GM21717 (cell line): ENCODE measurements around the gene MSLN.
"Not testable (repeated sequence)": the region's sequence is repeated elsewhere in the genome, so short reads cannot be mapped to it uniquely, and the experiment has no call there.

Experiments
- ATAC-seq: cut with Tn5 transposase; IDR thresholded peaks from one replicate; pipeline ENCODE4 v1.9.1; 2021; ENCODE audit warnings: mild to moderate bottlenecking, moderate library complexity; ENCODE audit not compliant: unreplicated experiment

The MSLN gene

DNA sequence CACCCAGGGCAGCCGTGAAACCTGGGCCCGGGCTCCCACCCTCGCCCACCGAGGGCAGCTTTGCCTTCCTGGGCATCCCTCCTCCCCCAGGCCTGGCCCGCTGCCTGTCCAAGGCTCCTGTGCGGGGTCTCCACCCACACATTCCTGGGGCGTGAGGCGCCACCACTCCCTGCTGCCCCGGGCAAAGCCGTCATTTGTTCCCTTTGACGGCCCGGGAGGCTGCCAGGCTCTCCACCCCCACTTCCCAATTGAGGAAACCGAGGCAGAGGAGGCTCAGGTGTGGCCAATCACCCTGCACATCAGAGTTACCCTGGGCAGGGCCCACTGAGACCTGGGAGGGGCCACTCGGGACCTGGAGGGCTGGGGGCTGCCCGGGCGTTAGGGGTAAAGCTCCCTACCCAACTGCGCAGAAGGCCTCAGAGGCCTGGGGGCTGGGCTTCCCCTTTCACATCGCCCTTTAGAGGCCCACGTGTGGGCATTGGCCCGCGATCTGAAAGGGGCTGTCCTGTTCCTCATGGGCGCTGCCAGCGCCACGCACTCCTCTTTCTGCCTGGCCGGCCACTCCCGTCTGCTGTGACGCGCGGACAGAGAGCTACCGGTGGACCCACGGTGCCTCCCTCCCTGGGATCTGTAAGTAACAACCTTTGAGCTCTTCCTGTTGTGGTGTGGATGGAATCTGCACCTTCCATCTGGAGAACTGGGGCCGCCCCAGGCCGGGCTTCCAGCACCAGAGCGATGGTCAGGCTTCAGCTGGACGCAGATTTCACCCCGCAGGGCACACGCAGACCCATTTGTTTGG lies at the start of gene MSLN:
Gene MSLN (plus strand): TSS at position 190 of the 799 bp plus-strand sequence. CDS start 1,947 bp downstream, outside the sequence.
- ATAC-seq = no peak

DNA sequence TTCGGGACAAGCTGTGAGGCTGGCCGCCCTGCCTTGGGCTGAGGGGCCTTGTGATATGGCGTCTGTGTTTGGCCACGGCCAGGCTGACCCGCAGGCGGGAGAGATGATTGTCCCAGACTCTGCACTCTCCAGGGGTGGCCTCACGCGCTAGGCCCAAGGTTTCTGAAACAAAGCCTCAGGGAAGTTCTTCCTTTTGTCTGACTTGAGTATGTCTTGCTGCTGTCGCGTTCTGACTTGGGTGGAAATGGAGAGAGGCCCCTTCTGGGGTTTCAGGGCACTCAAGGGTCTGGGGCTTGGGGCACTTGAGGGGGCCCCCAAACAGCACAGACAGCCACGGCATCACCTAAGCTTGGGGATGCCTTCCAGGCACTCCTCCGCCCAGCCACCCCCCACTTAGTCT lies 49.5 kb upstream of the MSLN start:
- no peak for ATAC-seq

DNA sequence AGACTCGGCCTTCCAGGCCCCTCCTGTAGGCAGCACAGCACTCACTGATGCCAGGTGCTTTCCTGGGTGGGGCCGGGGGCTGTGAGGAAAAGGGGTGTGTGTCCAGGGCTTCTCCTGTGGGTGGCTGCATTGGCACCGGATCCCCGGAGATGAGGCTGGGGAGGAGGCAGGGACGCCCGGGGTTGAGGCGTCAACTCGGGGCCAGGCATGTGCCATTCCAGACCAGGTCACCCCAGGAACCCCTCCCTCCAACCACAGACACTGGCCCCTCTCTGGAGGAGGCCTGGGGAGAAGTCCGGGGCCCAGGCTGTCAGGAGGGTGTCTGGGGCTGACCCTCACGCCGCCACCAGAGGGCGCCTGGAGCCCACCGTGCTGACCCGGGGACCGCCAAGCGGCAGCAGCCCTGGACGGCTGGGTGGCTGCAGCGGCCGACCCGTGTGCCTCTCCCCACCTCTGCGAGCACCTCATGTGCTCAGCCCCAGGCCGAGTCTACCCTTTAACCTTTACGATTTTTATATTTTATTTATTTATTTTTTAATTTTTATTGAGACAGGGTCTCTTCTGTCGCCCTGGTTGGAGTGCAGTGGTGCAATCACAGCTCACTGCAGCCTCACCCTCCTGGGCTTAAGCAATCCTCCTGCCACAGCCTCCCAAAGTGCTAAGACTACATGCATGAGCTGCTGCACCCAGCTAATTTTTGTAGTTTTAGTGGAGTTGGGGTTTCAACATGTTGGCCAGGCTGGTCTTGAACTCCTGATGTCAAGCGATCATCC lies 48.8 kb upstream of the MSLN start:
- ATAC-seq = no peak

DNA sequence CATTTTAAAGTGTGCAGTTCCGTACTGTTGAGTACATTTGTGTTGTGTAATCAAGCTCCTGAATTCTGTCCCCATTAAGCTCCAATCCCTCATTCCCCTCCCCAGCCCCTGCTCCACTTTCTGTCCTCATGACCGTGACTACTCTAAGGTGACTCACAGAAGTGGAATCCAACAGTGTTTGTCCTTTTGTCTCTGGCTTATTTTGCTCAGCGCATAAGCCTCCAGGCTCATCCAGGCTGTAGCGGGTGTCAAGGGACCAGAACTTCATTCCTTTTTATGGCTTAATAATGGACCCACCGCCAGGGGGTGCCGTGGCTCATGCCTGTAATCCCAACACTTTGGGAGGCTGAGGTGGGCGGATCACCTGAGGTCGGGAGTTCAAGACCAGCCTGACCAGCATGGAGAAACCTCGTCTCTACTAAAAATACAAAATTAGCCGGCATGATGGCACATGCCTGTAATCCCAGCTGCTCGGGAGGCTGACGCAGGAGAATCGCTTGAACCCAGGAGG lies 47.7 kb upstream of the MSLN start:
- not testable (repeated sequence) for ATAC-seq

DNA sequence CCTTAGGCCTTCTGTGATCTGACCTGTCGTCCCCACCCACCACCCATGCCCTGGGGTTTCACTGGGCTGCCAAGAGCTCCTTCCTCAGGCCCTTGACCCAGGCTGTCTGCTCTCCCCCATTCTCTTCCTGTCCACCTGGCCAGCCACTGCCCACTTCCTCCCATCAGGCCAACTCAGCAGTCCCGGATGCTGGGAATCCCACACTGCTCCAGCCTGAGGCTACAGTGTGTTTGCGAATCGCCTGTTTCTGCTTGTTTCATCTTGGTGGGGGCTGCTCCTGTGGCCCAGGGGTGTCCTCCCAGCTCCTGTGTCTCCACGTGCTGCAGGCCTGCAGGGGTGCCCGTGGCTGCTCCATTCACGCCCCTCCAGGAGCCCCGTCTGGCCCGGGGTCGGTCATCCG lies 46.5 kb upstream of the MSLN start:
- no peak for ATAC-seq

DNA sequence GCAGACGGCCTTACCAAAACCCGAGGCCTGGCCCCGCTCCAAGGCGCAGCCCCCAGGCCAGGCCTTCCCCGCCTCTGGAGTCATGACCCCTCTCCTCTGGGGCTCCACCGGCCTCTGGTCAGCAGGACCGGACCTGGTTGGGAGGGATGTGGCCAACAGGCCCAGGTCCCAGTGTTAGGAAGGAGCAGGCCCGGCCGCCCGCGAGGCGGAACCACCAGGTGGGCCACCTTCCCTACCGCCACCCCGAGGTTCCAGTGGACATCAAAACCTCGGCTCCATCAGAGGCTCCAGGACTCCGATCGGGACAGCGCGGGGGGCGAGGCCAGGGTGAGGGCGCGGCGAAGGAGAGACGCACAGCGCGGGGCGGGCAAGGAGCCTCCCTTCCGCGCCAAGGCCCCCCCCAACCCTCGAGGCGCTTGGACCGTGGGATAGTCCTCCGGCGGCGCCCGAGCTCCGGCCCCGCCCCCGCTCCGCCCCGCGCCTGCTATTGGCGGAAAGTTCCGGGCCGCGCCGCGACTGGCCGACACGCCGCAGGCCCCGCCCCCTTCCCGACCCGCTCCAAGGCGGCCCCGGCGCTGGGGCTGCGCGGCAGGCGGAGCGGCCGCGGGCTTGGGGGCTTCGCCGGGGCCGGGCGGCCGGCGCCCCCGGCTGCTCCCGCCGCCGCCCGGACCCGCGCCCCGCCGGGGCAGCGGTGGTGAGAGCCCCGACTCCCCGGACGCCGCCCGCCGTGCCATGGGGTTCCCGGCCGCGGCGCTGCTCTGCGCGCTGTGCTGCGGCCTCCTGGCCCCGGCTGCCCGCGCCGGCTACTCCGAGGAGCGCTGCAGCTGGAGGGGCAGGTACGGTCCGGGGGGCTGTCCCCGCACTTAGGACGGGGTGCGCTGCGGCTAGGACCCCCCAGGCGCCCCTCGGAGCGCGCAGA lies 45.7 kb upstream of the MSLN start, which contains the start of gene METRN:
Gene METRN (plus strand): TSS at position 561 of the 919 bp plus-strand sequence. CDS start 172 bp downstream, at position 733.
- peak; percentile 45 for ATAC-seq

DNA sequence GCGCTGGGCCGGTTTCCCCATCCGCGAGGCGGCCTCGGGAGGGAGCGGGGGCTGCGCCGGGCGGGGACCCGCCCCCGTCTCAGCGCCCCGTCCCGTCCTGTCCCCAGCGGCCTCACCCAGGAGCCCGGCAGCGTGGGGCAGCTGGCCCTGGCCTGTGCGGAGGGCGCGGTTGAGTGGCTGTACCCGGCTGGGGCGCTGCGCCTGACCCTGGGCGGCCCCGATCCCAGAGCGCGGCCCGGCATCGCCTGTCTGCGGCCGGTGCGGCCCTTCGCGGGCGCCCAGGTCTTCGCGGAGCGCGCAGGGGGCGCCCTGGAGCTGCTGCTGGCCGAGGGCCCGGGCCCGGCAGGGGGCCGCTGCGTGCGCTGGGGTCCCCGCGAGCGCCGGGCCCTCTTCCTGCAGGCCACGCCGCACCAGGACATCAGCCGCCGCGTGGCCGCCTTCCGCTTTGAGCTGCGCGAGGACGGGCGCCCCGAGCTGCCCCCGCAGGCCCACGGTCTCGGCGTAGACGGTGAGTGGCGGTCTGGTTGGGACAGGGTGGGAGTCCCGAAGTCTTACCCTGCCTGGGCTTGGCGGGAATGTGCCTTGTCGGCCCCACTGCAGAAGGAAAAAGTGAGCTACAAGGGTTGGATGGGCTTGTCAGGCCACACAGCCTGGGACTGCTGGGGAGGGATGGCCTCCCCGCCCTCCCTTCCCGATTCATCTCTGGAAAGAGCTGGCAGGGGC lies 44.9 kb upstream of the MSLN start:
- ATAC-seq = no peak

GRCh38 chr16:716200-716568 lies 44.4 kb upstream of the MSLN start:
- ATAC-seq = no peak

DNA sequence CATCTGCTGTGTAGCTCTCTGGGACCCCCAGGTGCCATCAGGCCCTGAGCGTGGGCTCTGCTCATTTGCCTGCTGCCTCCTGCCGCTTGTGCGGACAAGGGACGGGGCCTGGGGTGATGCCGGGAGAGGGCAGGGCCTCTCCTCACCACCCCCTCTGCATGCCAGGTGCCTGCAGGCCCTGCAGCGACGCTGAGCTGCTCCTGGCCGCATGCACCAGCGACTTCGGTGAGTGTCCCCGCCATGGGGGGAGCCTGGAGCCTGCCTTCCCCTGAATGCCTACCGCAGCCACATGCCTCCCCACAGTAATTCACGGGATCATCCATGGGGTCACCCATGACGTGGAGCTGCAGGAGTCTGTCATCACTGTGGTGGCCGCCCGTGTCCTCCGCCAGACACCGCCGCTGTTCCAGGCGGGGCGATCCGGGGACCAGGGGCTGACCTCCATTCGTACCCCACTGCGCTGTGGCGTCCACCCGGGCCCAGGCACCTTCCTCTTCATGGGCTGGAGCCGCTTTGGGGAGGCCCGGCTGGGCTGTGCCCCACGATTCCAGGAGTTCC lies 43.7 kb upstream of the MSLN start:
- ATAC-seq = no peak

DNA sequence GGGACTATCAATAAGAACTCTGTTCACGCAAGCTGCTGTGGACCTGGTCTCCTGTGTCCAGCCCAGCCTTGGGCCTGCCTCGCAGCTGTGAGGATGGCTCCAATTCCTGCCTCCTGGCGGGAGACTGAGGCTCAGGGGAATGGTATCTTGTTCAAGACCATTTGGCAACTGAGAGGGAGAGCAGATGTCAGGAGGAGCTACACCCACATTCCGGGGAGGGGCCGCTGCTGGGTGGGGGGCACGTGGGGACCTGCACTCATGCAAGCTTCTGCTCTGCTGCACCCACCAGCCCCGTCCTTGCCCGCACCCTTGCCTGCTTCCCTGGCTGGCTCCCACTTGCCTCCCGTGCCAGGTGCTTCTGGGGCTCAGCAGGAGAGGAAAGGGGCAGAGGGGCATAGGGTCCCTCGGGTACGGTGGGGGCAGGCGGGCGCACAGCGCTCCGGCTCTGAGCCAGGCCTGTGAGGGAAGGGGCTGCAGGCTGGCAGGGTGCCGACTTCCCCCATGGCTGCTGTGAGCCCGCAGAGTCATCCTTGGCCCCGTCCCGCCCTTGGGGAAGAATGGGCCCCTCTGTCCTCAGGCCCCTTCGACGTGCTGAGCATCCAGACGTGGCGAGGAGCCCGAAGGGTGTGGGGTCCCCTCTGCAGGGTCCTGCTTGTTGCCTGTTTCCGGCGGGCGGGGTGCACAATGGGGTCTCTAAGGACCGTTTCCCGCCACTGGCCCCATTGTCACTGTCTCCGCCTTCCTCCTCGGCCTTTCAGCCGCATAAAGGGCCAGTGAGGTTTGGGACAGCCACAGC lies 42.9 kb upstream of the MSLN start:
- no peak for ATAC-seq

- ATAC-seq = no peak
Measured at GRCh38 chr16:718389-718788, 42.1 kb upstream of the MSLN start.

DNA sequence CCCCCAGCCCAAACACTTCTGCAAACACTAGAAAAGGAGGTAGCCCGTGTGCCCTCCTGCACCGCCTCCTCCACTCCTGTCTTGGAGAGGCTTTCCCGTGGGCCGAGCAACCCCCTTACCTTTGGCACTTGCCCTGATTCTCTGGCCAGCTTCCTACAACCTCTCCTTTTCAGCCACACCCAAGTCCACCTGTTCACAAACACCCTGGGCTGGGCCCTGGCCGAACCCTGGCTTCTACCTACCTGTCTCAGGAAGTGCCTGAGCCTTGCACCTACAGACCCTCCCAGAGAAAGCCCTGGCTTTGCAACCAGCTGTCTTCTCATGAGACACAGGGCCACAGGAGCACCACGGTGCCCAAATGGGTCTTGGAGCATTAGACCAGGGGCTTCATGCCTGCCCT lies 41.6 kb upstream of the MSLN start:
- ATAC-seq = no peak

DNA sequence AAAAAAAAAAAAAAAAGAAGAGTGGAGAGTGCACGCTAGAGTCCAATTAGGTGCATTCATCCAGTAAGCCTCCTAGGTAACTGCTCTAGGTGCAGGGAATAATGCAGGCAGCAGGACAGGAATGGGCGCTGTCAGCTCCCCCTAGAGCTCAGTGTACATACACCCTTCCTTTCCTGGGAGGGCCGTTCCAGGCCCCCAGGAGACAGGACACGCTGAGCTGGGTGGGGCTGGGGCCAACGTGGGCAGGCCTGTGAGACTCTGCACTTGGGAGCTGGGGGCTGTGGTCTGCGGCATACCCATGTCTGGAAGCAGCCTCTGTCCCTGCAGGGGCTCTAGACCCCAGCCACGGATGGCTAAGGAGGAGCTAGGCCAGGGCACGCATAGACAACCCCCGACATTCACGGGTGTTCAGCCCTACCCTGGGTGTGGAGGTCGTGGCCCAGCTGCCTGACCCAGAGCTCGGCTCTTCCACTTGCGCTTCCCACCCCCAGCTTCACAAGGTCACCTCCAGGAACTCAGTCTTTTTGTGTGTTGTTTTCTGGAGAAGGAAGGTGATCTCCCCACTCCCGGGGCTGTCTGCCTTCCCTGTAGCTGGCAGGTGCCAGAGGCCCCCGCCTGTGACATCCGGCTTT lies 40.6 kb upstream of the MSLN start:
- ATAC-seq = peak; percentile 5

GRCh38 chr16:720447-720989 lies 40.0 kb upstream of the MSLN start:
- peak; percentile 14 for ATAC-seq

DNA sequence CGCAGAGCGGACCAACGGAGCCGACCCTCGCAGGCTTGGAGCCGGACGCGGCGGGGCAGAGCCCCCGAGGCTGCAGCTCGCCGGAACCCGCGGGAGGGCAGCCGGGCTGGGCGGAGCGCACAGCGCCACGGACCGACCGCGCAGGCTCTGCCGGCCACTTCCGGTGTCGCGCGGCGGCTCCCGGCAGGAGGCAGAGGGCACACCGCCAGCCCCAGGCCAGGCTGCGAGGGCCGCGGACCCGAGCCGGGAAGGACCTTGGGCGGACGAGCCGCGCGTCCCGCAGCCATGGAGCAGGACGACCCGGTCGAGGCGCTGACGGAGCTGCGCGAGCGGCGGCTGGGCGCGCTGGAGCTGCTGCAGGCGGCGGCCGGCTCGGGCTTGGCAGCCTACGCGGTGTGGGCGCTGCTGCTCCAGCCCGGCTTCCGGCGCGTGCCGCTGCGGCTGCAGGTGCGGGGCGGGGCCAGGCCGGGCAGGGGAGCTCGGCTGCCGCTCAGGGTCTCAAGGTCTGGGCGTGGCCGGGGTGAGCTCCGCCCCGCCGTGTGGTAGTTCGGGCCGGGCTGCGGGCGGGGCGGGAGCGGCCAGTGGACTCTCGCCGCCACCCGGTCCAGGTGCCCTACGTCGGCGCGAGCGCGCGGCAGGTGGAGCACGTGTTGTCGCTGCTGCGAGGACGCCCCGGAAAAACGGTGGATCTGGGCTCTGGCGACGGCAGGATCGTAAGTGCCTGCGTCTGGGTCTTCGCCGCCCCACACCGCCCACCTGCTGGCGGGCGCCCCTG lies 39.4 kb upstream of the MSLN start, which contains the start of gene ANTKMT:
Gene ANTKMT (plus strand): TSS at position 157 of the 775 bp plus-strand sequence. CDS start 129 bp downstream, at position 286.
- ATAC-seq = peak; percentile 37

DNA sequence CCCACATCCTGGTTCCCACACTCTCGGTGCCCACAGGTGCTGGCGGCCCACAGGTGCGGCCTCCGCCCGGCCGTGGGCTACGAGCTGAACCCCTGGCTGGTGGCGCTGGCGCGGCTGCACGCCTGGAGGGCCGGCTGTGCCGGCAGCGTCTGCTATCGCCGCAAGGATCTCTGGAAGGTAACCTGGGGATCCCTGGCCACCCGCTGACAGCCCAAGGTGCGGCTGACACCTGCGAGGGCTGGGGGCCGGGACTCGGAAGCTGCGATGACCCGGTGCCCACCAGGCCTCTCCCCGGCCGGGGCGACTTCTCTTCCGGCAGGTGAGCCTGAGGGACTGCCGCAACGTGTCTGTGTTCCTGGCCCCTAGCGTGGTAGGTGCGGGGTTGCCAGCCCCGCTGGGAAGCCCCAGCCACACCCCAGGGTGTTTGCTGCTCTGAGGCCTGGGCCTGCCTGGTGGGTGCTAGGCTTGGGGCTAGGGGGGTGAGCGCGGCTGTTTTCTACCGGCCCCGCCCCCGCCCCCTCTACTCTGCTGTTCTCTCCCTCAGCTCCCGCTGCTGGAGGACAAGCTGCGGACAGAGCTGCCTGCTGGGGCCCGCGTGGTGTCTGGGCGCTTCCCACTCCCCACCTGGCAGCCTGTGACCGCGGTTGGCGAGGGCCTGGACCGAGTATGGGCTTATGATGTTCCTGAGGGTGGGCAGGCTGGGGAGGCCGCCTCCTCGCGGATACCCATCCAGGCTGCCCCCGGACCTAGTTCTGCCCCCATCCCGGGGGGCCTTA lies 38.6 kb upstream of the MSLN start:
- ATAC-seq = no peak
